Upper lobe of left lung (tissue), 4 donors: Measurements from ENCODE around the gene ALOX12.

Experiments
- POLR2AphosphoS5 ChIP-seq, 2 donors: sonication (generic); formaldehyde crosslinking; IDR thresholded peaks; one replicate each; pipeline ENCODE4 v1.5.1; 2017; ENCODE audit warnings: antibody characterized with exemption in 2 of 2
- TF ChIP-seq, protein P1 (sequence below), 6 experiments: fragments of 450-650 bp in 4 of 6; fragments of 200-600 bp in 2 of 6; sonication (generic) in 2 of 6; IDR thresholded peaks; one replicate each; pipeline ENCODE4 v1.5.1; 2016 to 2019; ENCODE audit warnings: antibody characterized with exemption in 6 of 6

DNA sequence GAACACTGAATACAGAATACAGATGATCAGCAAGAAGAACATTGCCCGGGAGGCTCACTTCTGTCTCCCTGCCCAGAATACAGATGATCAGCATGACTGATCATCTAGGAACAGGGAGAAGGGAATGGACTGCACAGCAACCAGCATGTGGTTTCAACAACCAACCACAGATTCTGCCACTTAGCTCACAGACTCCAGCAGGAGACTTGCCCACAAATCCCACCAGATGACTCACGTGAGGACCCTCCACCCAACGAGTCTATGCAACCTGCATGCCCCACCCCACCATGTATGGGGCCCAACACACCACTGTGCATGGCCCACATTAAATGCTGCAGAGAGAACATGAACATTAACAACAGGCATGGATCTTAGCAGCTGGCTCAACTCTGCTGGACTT, 36.1 kb upstream of the ALOX12 start:
- TF ChIP-seq, protein P1, sequence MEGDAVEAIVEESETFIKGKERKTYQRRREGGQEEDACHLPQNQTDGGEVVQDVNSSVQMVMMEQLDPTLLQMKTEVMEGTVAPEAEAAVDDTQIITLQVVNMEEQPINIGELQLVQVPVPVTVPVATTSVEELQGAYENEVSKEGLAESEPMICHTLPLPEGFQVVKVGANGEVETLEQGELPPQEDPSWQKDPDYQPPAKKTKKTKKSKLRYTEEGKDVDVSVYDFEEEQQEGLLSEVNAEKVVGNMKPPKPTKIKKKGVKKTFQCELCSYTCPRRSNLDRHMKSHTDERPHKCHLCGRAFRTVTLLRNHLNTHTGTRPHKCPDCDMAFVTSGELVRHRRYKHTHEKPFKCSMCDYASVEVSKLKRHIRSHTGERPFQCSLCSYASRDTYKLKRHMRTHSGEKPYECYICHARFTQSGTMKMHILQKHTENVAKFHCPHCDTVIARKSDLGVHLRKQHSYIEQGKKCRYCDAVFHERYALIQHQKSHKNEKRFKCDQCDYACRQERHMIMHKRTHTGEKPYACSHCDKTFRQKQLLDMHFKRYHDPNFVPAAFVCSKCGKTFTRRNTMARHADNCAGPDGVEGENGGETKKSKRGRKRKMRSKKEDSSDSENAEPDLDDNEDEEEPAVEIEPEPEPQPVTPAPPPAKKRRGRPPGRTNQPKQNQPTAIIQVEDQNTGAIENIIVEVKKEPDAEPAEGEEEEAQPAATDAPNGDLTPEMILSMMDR (IDR thresholded peaks at IDR 0.05) = no peak
- no peak for TF ChIP-seq POLR2AphosphoS5 (IDR thresholded peaks at IDR 0.05)
